HEK293T (cell line): Measurements from ENCODE around the gene SPOCD1.

Experiments used
- CTCF ChIA-PET: fragments of 350-600 bp; formaldehyde crosslinking; extraction: SDS; loops from one replicate; lab custom pipeline; 2021; ENCODE audit warnings: antibody characterized with exemption, inconsistent platforms; lab: Yijun Ruan, JAX
- POLR2A ChIA-PET: fragments of 350-600 bp; formaldehyde crosslinking; extraction: SDS; loops from one replicate; lab custom pipeline; 2020; ENCODE audit warnings: antibody characterized with exemption, inconsistent platforms; lab: Yijun Ruan, JAX
- DNase-seq: peaks from one replicate; pipeline ENCODE4 v3.0.0; 2012; ENCODE audit warnings: mixed read lengths; ENCODE audit errors: extremely low spot score
- ARNT ChIP-seq: fragments of 450-650 bp; IDR thresholded peaks from 2 replicates; pipeline ENCODE4 v1.6.1; 2017; ENCODE audit warnings: mild to moderate bottlenecking
- BHLHE40 ChIP-seq: fragments of 450-650 bp; IDR thresholded peaks from 2 replicates; pipeline ENCODE4 v1.6.1; 2016; ENCODE audit warnings: mild to moderate bottlenecking, moderate library complexity, borderline replicate concordance
- CTBP1 ChIP-seq: fragments of 450-650 bp; IDR thresholded peaks from 2 replicates; pipeline ENCODE4 v1.6.1; 2016; ENCODE audit warnings: borderline replicate concordance
- ELF4 ChIP-seq: fragments of 450-650 bp; IDR thresholded peaks from 2 replicates; pipeline ENCODE4 v1.6.1; 2017; ENCODE audit warnings: antibody characterized with exemption
- FOXA1 ChIP-seq: fragments of 450-650 bp; IDR thresholded peaks from 2 replicates; pipeline ENCODE4 v1.6.1; 2016; ENCODE audit warnings: mild to moderate bottlenecking
- FOXK2 ChIP-seq: fragments of 450-650 bp; IDR thresholded peaks from 2 replicates; pipeline ENCODE4 v1.6.1; 2016; ENCODE audit warnings: mild to moderate bottlenecking
- FOXM1 ChIP-seq: fragments of 450-650 bp; IDR thresholded peaks from 2 replicates; pipeline ENCODE4 v1.6.1; 2017; ENCODE audit warnings: mild to moderate bottlenecking, borderline replicate concordance
- HDGF ChIP-seq: fragments of 450-650 bp; IDR thresholded peaks from 2 replicates; pipeline ENCODE4 v1.6.1; 2017; ENCODE audit warnings: antibody characterized with exemption, borderline replicate concordance
- L3MBTL2 ChIP-seq: fragments of 450-650 bp; conservative IDR thresholded peaks from 2 replicates; pipeline ENCODE4 v1.6.1; 2016; ENCODE audit warnings: mild to moderate bottlenecking
- LEF1 ChIP-seq: fragments of 450-650 bp; IDR thresholded peaks from 2 replicates; pipeline ENCODE4 v1.6.1; 2017; ENCODE audit warnings: mild to moderate bottlenecking, borderline replicate concordance
- NFRKB ChIP-seq: fragments of 450-650 bp; IDR thresholded peaks from 2 replicates; pipeline ENCODE4 v1.6.1; 2016; ENCODE audit warnings: mild to moderate bottlenecking, moderate library complexity
- SP1 ChIP-seq: fragments of 450-650 bp; IDR thresholded peaks from 2 replicates; pipeline ENCODE4 v1.6.1; 2017
- SUZ12 ChIP-seq: fragments of 450-650 bp; IDR thresholded peaks from 2 replicates; pipeline ENCODE4 v1.6.1; 2016; ENCODE audit warnings: mild to moderate bottlenecking
- TARDBP ChIP-seq: fragments of 450-650 bp; IDR thresholded peaks from 2 replicates; pipeline ENCODE4 v1.6.1; 2016
- ZNF384 ChIP-seq: fragments of 450-650 bp; IDR thresholded peaks from 2 replicates; pipeline ENCODE4 v1.6.1; 2016
- TF ChIP-seq, protein P1 (sequence below): fragments of 450-650 bp; IDR thresholded peaks from 2 replicates; pipeline ENCODE4 v1.6.1; 2016

Gene SPOCD1

DNA sequence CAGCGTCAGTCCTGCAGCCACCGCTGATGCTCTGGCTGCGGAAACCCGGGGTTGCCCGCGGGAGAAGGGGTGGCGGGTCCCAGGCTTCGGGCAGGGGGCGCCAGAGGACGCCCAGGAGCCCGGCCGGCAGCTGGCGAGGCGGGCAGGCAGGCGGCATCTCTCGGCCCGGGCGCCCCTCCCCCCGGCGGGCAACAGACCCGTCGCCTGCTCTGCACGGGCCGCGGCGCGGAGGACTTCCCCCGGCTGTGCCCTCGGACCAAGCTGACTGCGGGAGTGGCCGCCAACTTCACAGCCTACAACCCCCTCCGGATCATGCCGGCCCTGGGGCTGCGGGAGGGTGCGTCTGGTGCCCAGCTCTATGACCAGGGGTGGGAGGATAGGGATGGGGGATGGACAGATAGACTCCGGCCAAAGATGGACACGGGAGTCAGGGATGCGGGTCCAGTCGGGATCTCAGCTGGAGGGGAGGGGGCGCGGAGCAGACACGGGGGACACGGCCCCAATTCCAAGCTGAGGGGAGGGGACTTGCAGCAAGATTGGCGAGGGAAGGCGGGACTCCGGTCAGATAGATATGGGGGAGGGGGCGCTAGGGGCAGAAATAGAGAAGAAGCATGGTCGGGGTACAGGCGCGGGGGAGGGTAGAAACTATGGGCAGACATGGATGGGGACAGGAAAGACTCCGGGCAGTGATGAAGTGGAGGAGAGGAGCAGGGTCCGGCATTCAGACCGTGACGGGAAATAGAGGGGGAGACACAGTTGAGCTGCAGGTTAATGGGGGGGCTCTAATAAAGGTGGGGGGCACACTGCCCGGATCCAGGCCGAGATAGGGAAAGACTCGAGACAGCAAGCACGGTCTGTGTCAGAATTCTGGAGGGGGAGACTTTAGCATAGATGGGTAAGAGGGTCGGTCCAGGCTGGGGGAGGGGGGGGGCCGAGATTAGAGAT is 52.8 kb downstream of the SPOCD1 start:
- peak; percentile 88 for DNase-seq
- TF ChIP-seq SUZ12 (no peak), FOXM1 (no peak), FOXK2 (no peak), SP1 (no peak), CTBP1 (0 out of 2 replicates have a peak, but pooled peaks have one; percentile 9), LEF1 (peak; percentile 82; the same call in 1 of the 2 replicates), ELF4 (no peak), NFRKB (no peak), HDGF (no peak), ARNT (0 out of 2 replicates have a peak, but pooled peaks have one; percentile 30), FOXA1 (no peak), TARDBP (no peak), BHLHE40 (no peak)
- TF ChIP-seq, protein P1, sequence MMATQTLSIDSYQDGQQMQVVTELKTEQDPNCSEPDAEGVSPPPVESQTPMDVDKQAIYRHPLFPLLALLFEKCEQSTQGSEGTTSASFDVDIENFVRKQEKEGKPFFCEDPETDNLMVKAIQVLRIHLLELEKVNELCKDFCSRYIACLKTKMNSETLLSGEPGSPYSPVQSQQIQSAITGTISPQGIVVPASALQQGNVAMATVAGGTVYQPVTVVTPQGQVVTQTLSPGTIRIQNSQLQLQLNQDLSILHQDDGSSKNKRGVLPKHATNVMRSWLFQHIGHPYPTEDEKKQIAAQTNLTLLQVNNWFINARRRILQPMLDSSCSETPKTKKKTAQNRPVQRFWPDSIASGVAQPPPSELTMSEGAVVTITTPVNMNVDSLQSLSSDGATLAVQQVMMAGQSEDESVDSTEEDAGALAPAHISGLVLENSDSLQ, result no peak
- POLR2A ChIA-PET, result interaction anchor here (0.8 to 0.9 kb wide), 2 partner anchors 118 to 303 kb away, joined by 3 read pairs; partner anchors contain the start of gene PEF1
- CTCF ChIA-PET, result interaction anchor here (0.6 to 3.5 kb wide), 10 partner anchors 14 to 300 kb away, joined by 3 to 12 read pairs (median 4); no protein-coding TSS in a partner anchor

DNA sequence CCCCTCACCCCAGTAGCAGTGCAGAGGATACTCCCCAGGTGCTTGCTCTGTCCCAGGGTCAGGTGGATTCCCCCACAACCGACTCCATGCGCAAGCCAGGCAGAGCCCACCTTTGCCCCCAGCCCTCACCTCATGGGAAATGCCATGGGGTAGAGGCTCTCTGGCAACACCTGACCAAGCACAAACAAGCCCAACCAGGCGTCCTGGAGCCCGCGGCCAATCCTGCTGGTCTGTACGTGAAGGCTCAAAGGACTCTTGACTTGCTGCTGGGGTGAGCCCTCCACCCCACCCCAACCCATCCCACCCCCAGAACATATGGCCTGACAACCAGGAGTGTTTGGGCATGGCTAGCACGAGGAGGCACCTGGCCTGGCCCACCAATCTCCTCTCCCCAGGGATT is 53.5 kb downstream of the SPOCD1 start:
- ChIA-PET CTCF (interaction anchor here (0.6 to 3.5 kb wide), 4 partner anchors 13 to 116 kb away, joined by 3 to 12 read pairs (median 7); no protein-coding TSS in a partner anchor), POLR2A (interaction anchor here (0.9 kb wide), 1 partner anchor 304 kb away, joined by 3 read pairs; no protein-coding TSS in a partner anchor)
- TF ChIP-seq ARNT (no peak), SUZ12 (no peak), ZNF384 (no peak), SP1 (no peak)
- DNase-seq, result no peak

DNA sequence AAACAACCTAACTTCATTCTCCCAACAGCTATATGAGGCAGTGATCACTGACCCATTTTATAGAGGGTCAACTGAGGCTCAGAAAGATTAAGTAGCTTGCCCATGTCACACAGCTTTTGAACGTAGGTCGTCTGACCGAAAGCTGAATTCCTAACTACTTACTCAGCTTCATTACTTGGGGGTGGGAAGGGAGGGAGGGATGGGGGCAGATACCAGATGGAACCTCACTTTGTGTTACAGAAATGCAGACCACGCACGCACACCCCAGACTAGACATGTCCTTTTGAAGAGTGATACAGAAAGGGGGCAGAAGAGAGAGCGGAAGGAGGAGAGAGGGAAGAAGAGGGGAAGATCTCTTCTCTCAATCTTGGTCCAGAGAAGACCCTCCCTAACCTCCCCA is 53.9 kb downstream of the SPOCD1 start:
- TF ChIP-seq FOXK2, result no peak
- TF ChIP-seq CTBP1, result no peak
- TF ChIP-seq SP1, result no peak
- no peak for TF ChIP-seq FOXA1
- no peak for TF ChIP-seq NFRKB
- no peak for TF ChIP-seq TARDBP
- TF ChIP-seq, protein P1, result no peak
- TF ChIP-seq SUZ12, result no peak
- no peak for TF ChIP-seq HDGF
- TF ChIP-seq LEF1, result no peak
- TF ChIP-seq BHLHE40, result no peak
- TF ChIP-seq L3MBTL2, result no peak
- no peak for TF ChIP-seq FOXM1
- no peak for TF ChIP-seq ZNF384
- DNase-seq, result no peak
- POLR2A ChIA-PET, result no interaction called here

DNA sequence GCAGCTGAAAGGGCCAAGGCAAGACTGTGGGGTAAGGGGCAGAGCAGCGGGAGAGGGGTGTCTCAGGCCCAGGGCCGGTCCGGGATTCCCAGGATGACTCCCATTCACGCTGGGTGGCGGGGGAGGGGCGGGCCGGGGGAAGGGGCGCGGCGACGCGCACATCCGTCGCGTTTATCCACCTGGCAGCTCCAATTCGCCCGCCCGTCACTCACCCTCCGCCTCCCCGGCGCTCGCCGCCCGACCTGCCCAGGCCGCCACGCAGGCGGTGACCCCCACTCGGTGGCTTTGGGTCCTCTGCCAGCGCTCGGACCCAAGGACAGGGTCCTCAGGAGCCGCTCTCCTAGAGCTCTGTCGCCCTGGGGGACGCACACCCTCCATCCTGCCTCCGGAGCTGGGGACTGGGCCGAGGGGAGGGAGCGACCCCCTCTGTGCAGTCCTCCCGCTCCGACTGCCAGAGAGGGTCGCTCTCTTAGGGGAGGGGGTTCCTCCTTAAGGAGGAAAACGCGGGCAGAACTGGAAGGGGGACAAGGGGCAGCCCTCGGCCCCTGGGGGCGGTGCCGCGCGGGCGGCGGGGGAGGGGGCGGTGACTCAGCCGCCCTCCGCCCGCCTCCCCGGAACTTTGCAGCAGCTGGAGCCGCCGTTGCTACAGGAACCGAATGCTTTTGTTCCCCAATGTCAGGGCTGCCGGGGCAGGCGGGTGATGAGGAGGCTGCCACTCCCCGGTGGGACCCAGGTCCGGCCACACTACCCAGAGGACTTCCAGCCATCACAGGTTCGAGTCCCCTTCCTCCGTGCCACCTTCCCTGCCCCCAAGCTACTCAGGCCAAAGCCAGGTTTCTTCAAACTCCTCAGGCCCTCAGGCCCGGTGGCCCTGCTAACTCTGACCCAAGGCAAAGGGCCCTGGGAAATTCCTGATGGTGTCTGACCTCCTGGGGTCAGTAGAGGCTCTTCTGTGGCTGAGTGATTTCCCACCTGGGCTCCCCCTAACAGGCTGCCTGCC is 55.1 kb downstream of the SPOCD1 start:
- ChIA-PET POLR2A (interaction anchor here (0.5 kb wide), 1 partner anchor 145 kb away, joined by 3 read pairs; no protein-coding TSS in a partner anchor), CTCF (interaction anchor here (0.7 to 3.5 kb wide), 4 partner anchors 15 to 324 kb away, joined by 3 to 12 read pairs (median 4); no protein-coding TSS in a partner anchor)
- no peak for DNase-seq
- no peak for TF ChIP-seq HDGF
- no peak for TF ChIP-seq CTBP1
- TF ChIP-seq SP1, result no peak
- TF ChIP-seq NFRKB, result no peak
- TF ChIP-seq FOXM1, result no peak
- no peak for TF ChIP-seq ELF4
- no peak for TF ChIP-seq SUZ12
- TF ChIP-seq TARDBP, result no peak
- no peak for TF ChIP-seq L3MBTL2
- TF ChIP-seq ZNF384, result no peak
- TF ChIP-seq ARNT, result no peak
- TF ChIP-seq FOXK2, result no peak
- TF ChIP-seq FOXA1, result no peak
- TF ChIP-seq LEF1, result no peak
- TF ChIP-seq BHLHE40, result no peak
- TF ChIP-seq, protein P1, result no peak

More for the DNA sequence above, 53.9 kb downstream of the SPOCD1 start:
- CTCF ChIA-PET, result interaction anchor here (0.7 to 3.5 kb wide), 2 partner anchors 27 to 325 kb away, joined by 3 to 12 read pairs; no protein-coding TSS in a partner anchor
